GM19395 (cell line): ENCODE data around the gene NUAK2.

Experiments
- ATAC-seq: cut with Tn5 transposase; IDR thresholded peaks from one replicate; pipeline ENCODE4 v1.9.1; 2021; ENCODE audit warnings: mild to moderate bottlenecking, moderate library complexity; ENCODE audit not compliant: unreplicated experiment

NUAK2 gene

GRCh38 chr1:205348554-205349487, 27.3 kb upstream of the NUAK2 start:
- no peak for ATAC-seq

- ATAC-seq, result no peak
Measured at GRCh38 chr1:205346956-205347574, 25.5 kb upstream of the NUAK2 start.

- ATAC-seq, result no peak
Measured at GRCh38 chr1:205345761-205346160, 24.2 kb upstream of the NUAK2 start.

GRCh38 chr1:205344066-205344928, 22.8 kb upstream of the NUAK2 start:
- ATAC-seq, result no peak

GRCh38 chr1:205343431-205344065, 22.0 kb upstream of the NUAK2 start:
- ATAC-seq, result no peak

GRCh38 chr1:205342986-205343385, 21.4 kb upstream of the NUAK2 start:
- no peak for ATAC-seq

GRCh38 chr1:205340676-205341075, 19.1 kb upstream of the NUAK2 start:
- ATAC-seq, result no peak

- ATAC-seq, result no peak
Measured at GRCh38 chr1:205339717-205340116, 18.2 kb upstream of the NUAK2 start.

- ATAC-seq, result no peak
Measured at GRCh38 chr1:205339197-205339702, 17.7 kb upstream of the NUAK2 start.

GRCh38 chr1:205338011-205338410, 16.5 kb upstream of the NUAK2 start:
- no peak for ATAC-seq

- ATAC-seq, result no peak
Measured at GRCh38 chr1:205337481-205337880, 15.9 kb upstream of the NUAK2 start.

GRCh38 chr1:205335692-205336091, 14.1 kb upstream of the NUAK2 start:
- ATAC-seq, result no peak

GRCh38 chr1:205332015-205332791, 10.7 kb upstream of the NUAK2 start:
- ATAC-seq, result no peak

- no peak for ATAC-seq
Measured at GRCh38 chr1:205330150-205330549, 8.6 kb upstream of the NUAK2 start.

GRCh38 chr1:205329719-205330118, 8.2 kb upstream of the NUAK2 start:
- no peak for ATAC-seq

GRCh38 chr1:205328476-205328875, 6.9 kb upstream of the NUAK2 start:
- no peak for ATAC-seq

- ATAC-seq, result no peak
Measured at GRCh38 chr1:205326812-205327466, 5.4 kb upstream of the NUAK2 start.

- ATAC-seq, result no peak
Measured at GRCh38 chr1:205325334-205325884, 3.9 kb upstream of the NUAK2 start.

GRCh38 chr1:205324781-205325180, 3.2 kb upstream of the NUAK2 start:
- no peak for ATAC-seq
